ENCODE results near the gene PMIS2. TPM values are rescaled to one million over a fixed set of nuclear protein-coding genes. Genes with fewer than 3 reads are reported as not detected.

The PMIS2 gene
- total RNA-seq, 1 experiment from 2014 or later, result not detected

GRCh38 chr19:35636651-35637050, 50.7 kb downstream of the PMIS2 start:
- H3K9me3 ChIP-seq, result no peaks in the 10 kb centered on the region
- peaks cover 53% of the 10 kb centered on the region for H3K36me3 ChIP-seq
- DNase-seq, result no peak
- no peaks in the 10 kb centered on the region for H3K27me3 ChIP-seq
- H3K4me3 ChIP-seq, result no peak overlapping the region

Other genes starting within 250 kb of the PMIS2 start
- gene FFAR1, start 238.3 kb upstream of the PMIS2 start, total RNA-seq (2014; rRNA removed; shearing (Covaris generic); ENCODE audit: low replicate concordance), result not detected in 2 replicates
- not detected in 2 replicates for gene FFAR3, start 227.7 kb upstream of the PMIS2 start, total RNA-seq (2014; rRNA removed; shearing (Covaris generic); ENCODE audit: low replicate concordance)
- gene GPR42, start 215.1 kb upstream of the PMIS2 start, total RNA-seq (2014; rRNA removed; shearing (Covaris generic); ENCODE audit: low replicate concordance), result not detected in 2 replicates
- not detected in 2 replicates for gene FFAR2, start 137.9 kb upstream of the PMIS2 start, total RNA-seq (2014; rRNA removed; shearing (Covaris generic); ENCODE audit: low replicate concordance)
- not detected in 2 replicates for gene KRTDAP, start 95.7 kb upstream of the PMIS2 start, total RNA-seq (2014; rRNA removed; shearing (Covaris generic); ENCODE audit: low replicate concordance)
- gene DMKN, start 72.5 kb upstream of the PMIS2 start, total RNA-seq (2014; rRNA removed; shearing (Covaris generic); ENCODE audit: low replicate concordance), result not detected in 2 replicates
- gene SBSN, start 57.9 kb upstream of the PMIS2 start, total RNA-seq (2014; rRNA removed; shearing (Covaris generic); ENCODE audit: low replicate concordance), result 0.30 TPM in 1 of 2 replicates, not detected in the other
- not detected in 2 replicates for gene GAPDHS, start 52.7 kb upstream of the PMIS2 start, total RNA-seq (2014; rRNA removed; shearing (Covaris generic); ENCODE audit: low replicate concordance)
- 180 and 203 TPM in 2 replicates for gene TMEM147, start 40.5 kb upstream of the PMIS2 start, total RNA-seq (2014; rRNA removed; shearing (Covaris generic); ENCODE audit: low replicate concordance)
- gene ATP4A, start 22.5 kb upstream of the PMIS2 start, total RNA-seq (2014; rRNA removed; shearing (Covaris generic); ENCODE audit: low replicate concordance), result not detected in 2 replicates
- gene HAUS5, start 26.6 kb downstream of the PMIS2 start, total RNA-seq (2014; rRNA removed; shearing (Covaris generic); ENCODE audit: low replicate concordance), result 12.8 and 18.2 TPM in 2 replicates
- 103 and 144 TPM in 2 replicates for gene RBM42, start 42.9 kb downstream of the PMIS2 start, total RNA-seq (2014; rRNA removed; shearing (Covaris generic); ENCODE audit: low replicate concordance)
- gene ETV2, start 55.6 kb downstream of the PMIS2 start, total RNA-seq (2014; rRNA removed; shearing (Covaris generic); ENCODE audit: low replicate concordance), result not detected in 2 replicates
- 377 and 417 TPM in 2 replicates for gene COX6B1, start 62.1 kb downstream of the PMIS2 start, total RNA-seq (2014; rRNA removed; shearing (Covaris generic); ENCODE audit: low replicate concordance)
- not detected in 2 replicates for gene UPK1A, start 80.3 kb downstream of the PMIS2 start, total RNA-seq (2014; rRNA removed; shearing (Covaris generic); ENCODE audit: low replicate concordance)
- gene ZBTB32, start 118.4 kb downstream of the PMIS2 start, total RNA-seq (2014; rRNA removed; shearing (Covaris generic); ENCODE audit: low replicate concordance), result not detected in 2 replicates
- 2.3 and 6.0 TPM in 2 replicates for gene KMT2B, start 131.8 kb downstream of the PMIS2 start, total RNA-seq (2014; rRNA removed; shearing (Covaris generic); ENCODE audit: low replicate concordance)
- gene IGFLR1, start 156.3 kb downstream of the PMIS2 start, total RNA-seq (2014; rRNA removed; shearing (Covaris generic); ENCODE audit: low replicate concordance), result 0.27 and 2.4 TPM in 2 replicates
- gene U2AF1L4, start 159.2 kb downstream of the PMIS2 start, total RNA-seq (2014; rRNA removed; shearing (Covaris generic); ENCODE audit: low replicate concordance), result 16.3 and 19.8 TPM in 2 replicates
- 37.6 and 76.2 TPM in 2 replicates for gene PSENEN, start 159.5 kb downstream of the PMIS2 start, total RNA-seq (2014; rRNA removed; shearing (Covaris generic); ENCODE audit: low replicate concordance)
- 2.4 and 4.1 TPM in 2 replicates for gene LIN37, start 162.4 kb downstream of the PMIS2 start, total RNA-seq (2014; rRNA removed; shearing (Covaris generic); ENCODE audit: low replicate concordance)
- gene HSPB6, start 170.9 kb downstream of the PMIS2 start, total RNA-seq (2014; rRNA removed; shearing (Covaris generic); ENCODE audit: low replicate concordance), result not detected in 2 replicates
- 0.47 and 8.9 TPM in 2 replicates for gene PROSER3, start 172.0 kb downstream of the PMIS2 start, total RNA-seq (2014; rRNA removed; shearing (Covaris generic); ENCODE audit: low replicate concordance)
- 0.42 and 1.6 TPM in 2 replicates for gene ARHGAP33, start 189.4 kb downstream of the PMIS2 start, total RNA-seq (2014; rRNA removed; shearing (Covaris generic); ENCODE audit: low replicate concordance)
- gene PRODH2, start 226.7 kb downstream of the PMIS2 start, total RNA-seq (2014; rRNA removed; shearing (Covaris generic); ENCODE audit: low replicate concordance), result not detected in 2 replicates